Peyer's patch (tissue), 4 donors: ENCODE data around the gene KCNMA1. TPM values are rescaled to one million over a fixed set of nuclear protein-coding genes. Genes with fewer than 3 reads are reported as not detected.

ENCODE experiments used
- DNase-seq, 3 donors: peaks; one replicate each; pipeline ENCODE4 v3.0.0-alpha.2; 2017 to 2019
- H3K27ac ChIP-seq, 4 donors: fragments of 200-600 bp; sonication (generic); one replicate each; pipeline ENCODE4 v1.5.1; 2016 to 2019
- H3K27me3 ChIP-seq, 2 donors: fragments of 200-600 bp; sonication (generic); one replicate each; pipeline ENCODE4 v1.5.1; 2019
- H3K36me3 ChIP-seq, 3 donors: fragments of 200-600 bp; sonication (generic); one replicate each; pipeline ENCODE4 v1.5.1; 2016 to 2019
- H3K4me1 ChIP-seq, 4 donors: fragments of 200-600 bp; sonication (generic); one replicate each; pipeline ENCODE4 v1.5.1; 2016 to 2019
- H3K4me3 ChIP-seq, 4 donors: fragments of 200-600 bp; sonication (generic); 1 replicate in 3 of 4; 2 replicates in 1 of 4; pipeline ENCODE4 v1.5.1; 2016 to 2019; ENCODE audit warnings: mild to moderate bottlenecking in 1 of 4
- H3K9me3 ChIP-seq, 4 donors: fragments of 200-600 bp; sonication (generic); one replicate each; pipeline ENCODE4 v1.5.1; 2016 to 2019; ENCODE audit warnings: mild to moderate bottlenecking in 1 of 4
- POLR2A ChIP-seq, 2 donors: fragments of 450-650 bp; IDR thresholded peaks; one replicate each; pipeline ENCODE4 v1.5.1; 2017; ENCODE audit warnings: antibody characterized with exemption in 2 of 2, mild to moderate bottlenecking in 2 of 2, moderate library complexity in 2 of 2
- total RNA-seq, 4 donors: library from RNA; depleted of rRNA; stranded (reverse); fragments of >200 nt; gene quantifications; one replicate each; pipeline ENCODE4 v1.1.0, GENCODE V29; 2016
- TF ChIP-seq, protein P1 (sequence below), 6 experiments: fragments of 450-650 bp in 4 of 6; fragments of 200-600 bp in 2 of 6; sonication (generic) in 1 of 6; IDR thresholded peaks; one replicate each; pipeline ENCODE4 v1.5.1; 2017 to 2019; ENCODE audit warnings: antibody characterized with exemption in 6 of 6, mild to moderate bottlenecking in 3 of 6, moderate library complexity in 1 of 6

Gene KCNMA1
- total RNA-seq, 4 donors from 2014 or later: 17.8 to 29.1 (median 23.9) TPM

DNA sequence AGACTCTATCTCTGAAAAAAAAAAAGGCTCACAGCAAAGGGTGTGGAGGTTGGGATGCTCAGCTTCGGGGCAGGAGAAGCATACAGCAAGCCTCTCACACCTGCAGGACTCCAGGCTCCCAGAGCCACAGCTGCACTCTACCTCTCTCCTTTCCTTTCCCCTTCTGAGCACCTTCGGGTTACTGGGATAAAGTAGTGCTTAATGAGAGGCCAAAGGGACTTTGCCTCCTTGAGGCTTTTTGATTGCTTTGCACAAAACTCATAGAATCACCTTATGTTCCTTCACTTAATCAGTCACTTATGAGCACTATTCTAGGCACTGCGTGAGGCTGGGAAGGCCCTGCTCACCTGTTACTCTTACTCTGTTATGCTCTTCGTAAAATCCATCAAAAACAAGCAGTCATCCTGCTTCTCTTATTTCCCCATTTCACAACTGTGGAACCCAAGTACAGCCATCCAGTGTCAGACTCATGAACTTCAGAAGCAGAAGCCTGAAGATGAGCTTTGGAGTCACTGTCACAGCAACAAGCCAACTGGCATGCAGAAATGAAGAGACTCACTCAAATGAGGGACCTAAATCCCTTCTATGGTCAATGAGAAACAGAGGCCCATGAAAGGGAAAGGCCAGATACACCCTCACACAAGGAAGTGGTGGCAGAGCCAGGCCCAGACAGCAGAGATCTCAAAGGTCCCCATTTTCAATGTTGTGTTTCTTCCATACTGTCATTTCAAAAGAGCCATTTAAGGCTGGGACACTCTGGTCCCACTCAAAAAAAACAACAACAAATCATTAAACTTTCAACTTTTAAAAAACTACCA is 205.4 kb downstream of the KCNMA1 start:
- Histone ChIP-seq H3K4me1 (no peaks in the 10 kb centered on the region), H3K27ac (no peak overlapping the region), H3K36me3 (no peaks in the 10 kb centered on the region), H3K9me3 (no peaks in the 10 kb centered on the region), H3K27me3 (no peaks in the 10 kb centered on the region), H3K4me3 (no peak overlapping the region)
- TF ChIP-seq POLR2A (IDR thresholded peaks at IDR 0.05): no peak
- TF ChIP-seq, protein P1, sequence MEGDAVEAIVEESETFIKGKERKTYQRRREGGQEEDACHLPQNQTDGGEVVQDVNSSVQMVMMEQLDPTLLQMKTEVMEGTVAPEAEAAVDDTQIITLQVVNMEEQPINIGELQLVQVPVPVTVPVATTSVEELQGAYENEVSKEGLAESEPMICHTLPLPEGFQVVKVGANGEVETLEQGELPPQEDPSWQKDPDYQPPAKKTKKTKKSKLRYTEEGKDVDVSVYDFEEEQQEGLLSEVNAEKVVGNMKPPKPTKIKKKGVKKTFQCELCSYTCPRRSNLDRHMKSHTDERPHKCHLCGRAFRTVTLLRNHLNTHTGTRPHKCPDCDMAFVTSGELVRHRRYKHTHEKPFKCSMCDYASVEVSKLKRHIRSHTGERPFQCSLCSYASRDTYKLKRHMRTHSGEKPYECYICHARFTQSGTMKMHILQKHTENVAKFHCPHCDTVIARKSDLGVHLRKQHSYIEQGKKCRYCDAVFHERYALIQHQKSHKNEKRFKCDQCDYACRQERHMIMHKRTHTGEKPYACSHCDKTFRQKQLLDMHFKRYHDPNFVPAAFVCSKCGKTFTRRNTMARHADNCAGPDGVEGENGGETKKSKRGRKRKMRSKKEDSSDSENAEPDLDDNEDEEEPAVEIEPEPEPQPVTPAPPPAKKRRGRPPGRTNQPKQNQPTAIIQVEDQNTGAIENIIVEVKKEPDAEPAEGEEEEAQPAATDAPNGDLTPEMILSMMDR (IDR thresholded peaks at IDR 0.05): no peak
- no peak for DNase-seq

DNA sequence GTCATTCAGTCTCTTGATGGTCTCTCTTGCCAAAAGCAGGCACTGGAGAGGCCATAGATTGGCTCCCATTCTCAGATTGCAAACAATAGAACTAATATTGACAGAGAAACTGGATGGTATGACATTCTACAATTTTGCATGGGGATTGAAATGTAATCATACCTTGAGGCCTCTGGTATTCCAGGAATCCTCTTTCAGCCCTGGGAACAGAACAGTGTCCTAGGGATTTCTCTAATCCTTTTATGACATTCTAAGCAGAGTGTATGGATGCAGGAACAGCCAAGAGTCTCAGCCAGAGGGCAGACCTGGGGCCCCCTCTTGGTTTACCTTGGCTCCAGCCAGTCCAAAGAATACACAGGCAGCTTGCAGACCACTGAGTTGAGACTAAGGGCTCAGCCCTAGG is 206.4 kb downstream of the KCNMA1 start:
- Histone ChIP-seq H3K4me1 (no peaks in the 10 kb centered on the region), H3K27ac (no peak overlapping the region), H3K36me3 (no peaks in the 10 kb centered on the region), H3K27me3 (no peaks in the 10 kb centered on the region), H3K4me3 (no peak overlapping the region), H3K9me3 (no peaks in the 10 kb centered on the region)
- DNase-seq: no peak
- TF ChIP-seq, protein P1 (IDR thresholded peaks at IDR 0.05): no peak
- no peak for TF ChIP-seq POLR2A (IDR thresholded peaks at IDR 0.05)

DNA sequence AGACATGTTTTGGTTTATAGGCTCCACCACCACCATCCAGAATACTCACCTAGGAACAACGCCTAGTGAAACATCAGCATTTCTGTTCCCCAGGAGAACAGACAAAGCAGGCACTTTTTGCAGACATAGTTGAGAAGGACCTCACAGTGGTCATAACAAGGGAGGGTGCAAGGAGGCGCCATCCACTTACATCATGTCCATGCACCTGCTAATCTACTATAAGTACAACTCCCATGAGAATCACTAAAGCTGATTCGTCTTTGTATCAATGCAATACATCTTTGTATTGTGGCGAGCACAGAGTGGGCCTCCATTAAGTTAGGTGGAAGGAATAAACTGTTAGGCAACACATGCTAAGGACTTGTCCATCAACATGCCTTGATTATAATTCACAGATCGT is 207.1 kb downstream of the KCNMA1 start:
- Histone ChIP-seq H3K36me3 (no peaks in the 10 kb centered on the region), H3K4me1 (no peaks in the 10 kb centered on the region)

DNA sequence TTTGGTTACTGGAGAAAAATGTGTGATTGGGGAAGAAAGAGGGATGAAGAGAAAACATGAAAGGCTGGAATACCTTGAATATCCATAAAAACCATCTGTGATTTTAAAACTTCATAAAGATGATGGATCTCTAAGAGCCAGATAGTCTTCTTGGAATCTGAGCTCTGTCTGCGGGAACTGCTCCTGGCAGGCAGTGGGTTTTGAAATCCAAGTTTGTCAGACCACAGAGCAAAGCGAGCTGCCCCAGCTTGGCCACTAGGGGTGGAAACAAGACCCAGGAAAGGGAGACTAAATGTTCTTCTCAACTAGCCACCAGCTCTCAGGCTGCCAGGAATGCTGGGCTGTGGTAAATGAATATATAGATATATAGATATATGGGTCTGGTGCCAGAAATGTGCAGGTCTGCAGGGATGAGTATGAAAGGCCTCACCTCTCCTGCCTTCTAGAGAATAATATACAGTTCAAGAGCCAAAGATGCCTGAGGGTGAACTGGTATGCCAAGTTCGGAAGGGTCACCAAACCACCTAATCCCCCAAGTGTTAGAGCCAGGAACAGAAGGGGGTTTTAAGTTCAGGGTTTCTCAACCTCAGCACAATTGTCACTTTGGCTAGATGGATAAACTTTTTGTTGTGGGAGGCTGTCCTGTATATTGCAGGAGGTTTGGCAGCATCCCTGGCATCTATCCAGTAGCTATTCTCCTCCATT is 208.8 kb downstream of the KCNMA1 start:
- no peak for TF ChIP-seq POLR2A (IDR thresholded peaks at IDR 0.05)
- TF ChIP-seq, protein P1 (IDR thresholded peaks at IDR 0.05): peak in 3 of 6 experiments; percentile 32 to 33 (median 32)
- DNase-seq: no peak
- Histone ChIP-seq H3K4me3 (no peak overlapping the region), H3K4me1 (no peaks in the 10 kb centered on the region), H3K36me3 (no peaks in the 10 kb centered on the region), H3K27me3 (no peaks in the 10 kb centered on the region), H3K27ac (no peak overlapping the region), H3K9me3 (no peaks in the 10 kb centered on the region)

More for the DNA sequence above, 207.1 kb downstream of the KCNMA1 start:
- H3K4me3 ChIP-seq: no peak overlapping the region
- no peak for DNase-seq
- no peaks in the 10 kb centered on the region for H3K27me3 ChIP-seq
- no peak overlapping the region for H3K27ac ChIP-seq
- H3K9me3 ChIP-seq: no peaks in the 10 kb centered on the region
- TF ChIP-seq, protein P1 (IDR thresholded peaks at IDR 0.05): no peak
- TF ChIP-seq POLR2A (IDR thresholded peaks at IDR 0.05): no peak

DNA sequence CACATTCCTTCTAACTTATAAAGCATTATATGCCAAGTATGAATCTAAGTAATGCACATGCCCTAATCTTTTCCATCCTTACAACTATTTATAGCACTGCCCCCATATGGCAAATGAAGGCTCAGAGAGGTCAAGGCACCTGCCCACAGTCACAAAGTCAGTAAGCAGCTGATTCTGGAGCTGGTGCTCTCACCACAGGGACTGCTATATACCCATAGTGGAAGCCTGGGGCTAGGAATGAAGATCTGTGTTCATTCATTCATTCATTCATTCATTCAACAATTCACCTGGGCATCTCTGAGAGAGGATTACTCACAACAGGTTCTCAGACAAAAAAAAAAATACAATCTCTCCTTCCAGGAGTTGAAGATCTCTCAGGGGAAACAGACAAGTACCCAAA is 213.4 kb downstream of the KCNMA1 start:
- Histone ChIP-seq H3K27me3 (no peaks in the 10 kb centered on the region), H3K4me1 (no peaks in the 10 kb centered on the region), H3K36me3 (no peaks in the 10 kb centered on the region), H3K4me3 (no peak overlapping the region), H3K27ac (peak overlapping the region in 1 of 4 donors; percentile 1), H3K9me3 (no peaks in the 10 kb centered on the region)
- no peak for DNase-seq
- no peak for TF ChIP-seq POLR2A (IDR thresholded peaks at IDR 0.05)
